WERI-Rb-1 (cell line): ENCODE data around the gene ITGB4.

ENCODE experiments used
- DNase-seq: peaks from one replicate; pipeline ENCODE4 v3.0.0-alpha.2; 2020
- H3K27ac ChIP-seq: fragments of 250-450 bp; sonication (Bioruptor Pico); 2 replicates; pipeline ENCODE4 v1.5.1; 2020; ENCODE audit warnings: mild to moderate bottlenecking, moderate library complexity
- H3K27me3 ChIP-seq: fragments of 250-450 bp; sonication (Bioruptor Pico); 2 replicates; pipeline ENCODE4 v1.5.1; 2021; ENCODE audit warnings: mild to moderate bottlenecking, low read depth, moderate library complexity; ENCODE audit not compliant: insufficient read depth, severe bottlenecking
- H3K36me3 ChIP-seq: fragments of 250-450 bp; sonication (Bioruptor Pico); 2 replicates; pipeline ENCODE4 v1.5.1; 2020; ENCODE audit warnings: mild to moderate bottlenecking, moderate library complexity
- H3K4me3 ChIP-seq: 2 replicates; pipeline ENCODE4 v1.5.1; 2011; ENCODE audit warnings: low read depth, mild to moderate bottlenecking, control low read depth, low read length
- H3K9me3 ChIP-seq: fragments of 250-450 bp; sonication (Bioruptor Pico); 2 replicates; pipeline ENCODE4 v1.5.1; 2021; ENCODE audit warnings: mild to moderate bottlenecking, moderate library complexity; ENCODE audit not compliant: severe bottlenecking
- CTCF ChIP-seq: IDR thresholded peaks from 2 replicates; pipeline ENCODE4 v1.5.1; 2011; ENCODE audit warnings: low read depth, mild to moderate bottlenecking, control low read depth, inconsistent platforms, low read length

ITGB4 gene

GRCh38 chr17:75765981-75766380 lies 44.7 kb downstream of the ITGB4 start:
- TF ChIP-seq CTCF: no peak
- DNase-seq: no peak
- Histone ChIP-seq H3K9me3 (no peaks in the 10 kb centered on the region), H3K4me3 (no peak overlapping the region), H3K27ac (no peak overlapping the region), H3K27me3 (no peaks in the 10 kb centered on the region), H3K36me3 (no peaks in the 10 kb centered on the region)

- no peak for DNase-seq
- Histone ChIP-seq H3K27me3 (no peaks in the 10 kb centered on the region), H3K9me3 (no peaks in the 10 kb centered on the region), H3K4me3 (no peak overlapping the region), H3K36me3 (no peaks in the 10 kb centered on the region), H3K27ac (no peak overlapping the region)
- no peak for TF ChIP-seq CTCF
Measured at GRCh38 chr17:75767881-75768280, 46.6 kb downstream of the ITGB4 start.

- H3K9me3 ChIP-seq: no peaks in the 10 kb centered on the region
- no peak for DNase-seq
- no peak overlapping the region for H3K27ac ChIP-seq
Measured at GRCh38 chr17:75769536-75769935, 48.3 kb downstream of the ITGB4 start.

GRCh38 chr17:75771334-75772281 lies 50.3 kb downstream of the ITGB4 start:
- H3K4me3 ChIP-seq: no peak overlapping the region
- peaks cover 25% of the 10 kb centered on the region for H3K36me3 ChIP-seq
- peak; percentile 35; the same call in 1 of the 2 replicates for TF ChIP-seq CTCF
- no peaks in the 10 kb centered on the region for H3K9me3 ChIP-seq
- peak overlapping the region; percentile 34 for H3K27ac ChIP-seq
- DNase-seq: no peak
- no peaks in the 10 kb centered on the region for H3K27me3 ChIP-seq

More at GRCh38 chr17:75769536-75769935, 48.3 kb downstream of the ITGB4 start:
- Histone ChIP-seq H3K4me3 (no peak overlapping the region), H3K27me3 (no peaks in the 10 kb centered on the region), H3K36me3 (peaks cover 4% of the 10 kb centered on the region)
- no peak for TF ChIP-seq CTCF

- Histone ChIP-seq H3K36me3 (peaks cover 41% of the 10 kb centered on the region), H3K9me3 (no peaks in the 10 kb centered on the region), H3K27ac (no peak overlapping the region), H3K27me3 (no peaks in the 10 kb centered on the region), H3K4me3 (no peak overlapping the region)
- peak; percentile 66; the same call in 1 of the 2 replicates for TF ChIP-seq CTCF
- DNase-seq: peak; percentile 45
Measured at GRCh38 chr17:75773121-75773807, 52.0 kb downstream of the ITGB4 start.
